ENCODE data around the gene PRRC2C. TPM values are rescaled to one million over a fixed set of nuclear protein-coding genes. Genes with fewer than 3 reads are reported as not detected.

The PRRC2C gene
- total RNA-seq, 2 donors from 2014 or later, result 136 to 142 TPM

DNA sequence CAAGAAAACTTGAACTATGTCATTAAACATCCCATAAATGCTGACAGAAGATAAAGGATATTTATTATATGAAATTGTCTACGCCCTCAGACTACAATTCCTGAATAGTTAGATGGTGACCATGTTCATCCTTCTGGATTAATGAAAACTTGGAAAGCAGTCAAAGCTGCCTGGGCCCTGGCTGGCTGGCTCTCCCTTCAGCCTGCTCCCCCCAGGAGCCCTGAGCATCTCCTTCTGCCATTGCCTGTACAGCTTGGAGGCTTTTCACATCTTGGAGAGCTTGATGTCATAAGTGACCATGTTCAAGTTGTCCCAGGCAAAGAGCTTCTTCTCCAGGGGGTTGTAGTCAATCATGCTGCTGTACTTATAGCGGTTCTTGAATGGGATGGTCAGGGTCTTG, 150.3 kb downstream of the PRRC2C start:
- H3K27me3 ChIP-seq, result no peaks in the 10 kb centered on the region
- no peak overlapping the region for H3K4me3 ChIP-seq
- H3K4me1 ChIP-seq, result no peaks in the 10 kb centered on the region
- TF ChIP-seq, protein P1, sequence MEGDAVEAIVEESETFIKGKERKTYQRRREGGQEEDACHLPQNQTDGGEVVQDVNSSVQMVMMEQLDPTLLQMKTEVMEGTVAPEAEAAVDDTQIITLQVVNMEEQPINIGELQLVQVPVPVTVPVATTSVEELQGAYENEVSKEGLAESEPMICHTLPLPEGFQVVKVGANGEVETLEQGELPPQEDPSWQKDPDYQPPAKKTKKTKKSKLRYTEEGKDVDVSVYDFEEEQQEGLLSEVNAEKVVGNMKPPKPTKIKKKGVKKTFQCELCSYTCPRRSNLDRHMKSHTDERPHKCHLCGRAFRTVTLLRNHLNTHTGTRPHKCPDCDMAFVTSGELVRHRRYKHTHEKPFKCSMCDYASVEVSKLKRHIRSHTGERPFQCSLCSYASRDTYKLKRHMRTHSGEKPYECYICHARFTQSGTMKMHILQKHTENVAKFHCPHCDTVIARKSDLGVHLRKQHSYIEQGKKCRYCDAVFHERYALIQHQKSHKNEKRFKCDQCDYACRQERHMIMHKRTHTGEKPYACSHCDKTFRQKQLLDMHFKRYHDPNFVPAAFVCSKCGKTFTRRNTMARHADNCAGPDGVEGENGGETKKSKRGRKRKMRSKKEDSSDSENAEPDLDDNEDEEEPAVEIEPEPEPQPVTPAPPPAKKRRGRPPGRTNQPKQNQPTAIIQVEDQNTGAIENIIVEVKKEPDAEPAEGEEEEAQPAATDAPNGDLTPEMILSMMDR (IDR thresholded peaks at IDR 0.05), result no peak
- DNase-seq, result no peak
- intact Hi-C loops (cut with DNase I), result no loop called here
- no peak overlapping the region for H3K27ac ChIP-seq
- no peak overlapping the region for H3K9ac ChIP-seq (ENCODE audit: low read depth in 2 of 2, low read length in 2 of 2)
- H3K9me3 ChIP-seq, result no peaks in the 10 kb centered on the region
- H3K36me3 ChIP-seq, result no peaks in the 10 kb centered on the region

DNA sequence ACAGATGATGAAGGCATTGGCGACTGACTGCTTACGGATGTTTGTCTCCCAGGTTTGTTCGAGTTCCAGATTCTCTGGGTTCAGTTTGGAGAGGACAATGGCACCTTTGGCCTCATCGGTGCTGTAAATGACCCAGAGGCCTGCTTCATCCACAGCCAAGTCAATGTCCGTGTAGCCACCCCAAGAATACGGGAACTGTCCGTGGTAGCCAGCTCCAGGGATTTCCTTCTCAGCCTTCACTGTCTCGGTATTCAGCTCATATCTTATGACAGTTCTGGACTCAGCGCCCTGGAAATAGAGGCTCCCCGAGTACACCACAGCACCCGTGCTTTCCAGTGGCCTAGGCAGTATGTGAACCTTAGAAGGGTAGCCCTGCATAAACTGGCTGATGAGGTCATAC, 150.8 kb downstream of the PRRC2C start:
- no peaks in the 10 kb centered on the region for H3K27me3 ChIP-seq
- no peak for DNase-seq
- intact Hi-C loops (cut with DNase I), result no loop called here
- no peaks in the 10 kb centered on the region for H3K36me3 ChIP-seq
- H3K9me3 ChIP-seq, result no peaks in the 10 kb centered on the region
- H3K9ac ChIP-seq (ENCODE audit: low read depth in 2 of 2, low read length in 2 of 2), result no peak overlapping the region
- H3K4me3 ChIP-seq, result no peak overlapping the region
- H3K4me1 ChIP-seq, result no peaks in the 10 kb centered on the region
- TF ChIP-seq, protein P1 (IDR thresholded peaks at IDR 0.05), result no peak
- H3K27ac ChIP-seq, result no peak overlapping the region

DNA sequence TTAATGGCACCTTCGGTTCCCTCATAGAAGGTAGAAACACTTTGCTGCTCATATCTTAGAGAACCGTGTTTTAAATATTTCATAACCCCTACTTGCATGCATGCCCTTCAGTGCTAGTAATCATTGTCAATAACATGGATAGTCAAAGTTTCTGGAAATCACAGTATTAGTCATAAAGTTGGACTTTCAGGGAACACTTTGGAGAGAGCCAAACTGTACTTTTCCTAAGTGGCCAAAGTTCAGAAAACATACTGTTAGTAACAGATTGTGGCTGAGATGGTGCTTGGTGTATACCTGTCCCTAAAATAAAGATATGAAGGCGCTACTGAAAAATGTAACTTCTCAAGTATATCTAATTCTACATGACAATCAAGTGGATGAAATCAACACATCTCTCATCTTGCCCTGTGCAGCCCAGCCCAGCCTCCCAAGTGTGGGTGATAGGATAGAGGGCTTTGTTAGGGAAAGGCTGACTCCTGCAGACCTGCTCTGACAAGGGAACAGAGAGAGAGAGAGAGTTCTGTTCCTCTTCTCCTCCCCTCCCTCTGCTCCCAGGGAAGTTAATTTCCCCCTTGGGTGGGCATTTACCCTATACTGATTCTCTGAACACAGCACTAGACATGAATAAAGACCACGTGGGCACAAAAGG, 152.7 kb downstream of the PRRC2C start:
- DNase-seq, result no peak
- Histone ChIP-seq H3K4me1 (no peaks in the 10 kb centered on the region), H3K9ac (ENCODE audit: low read depth in 2 of 2, low read length in 2 of 2) (no peak overlapping the region), H3K9me3 (no peaks in the 10 kb centered on the region), H3K27ac (no peak overlapping the region), H3K36me3 (no peaks in the 10 kb centered on the region), H3K4me3 (no peak overlapping the region), H3K27me3 (no peaks in the 10 kb centered on the region)
- intact Hi-C loops (cut with DNase I), result no loop called here
- TF ChIP-seq, protein P1 (IDR thresholded peaks at IDR 0.05), result no peak

DNA sequence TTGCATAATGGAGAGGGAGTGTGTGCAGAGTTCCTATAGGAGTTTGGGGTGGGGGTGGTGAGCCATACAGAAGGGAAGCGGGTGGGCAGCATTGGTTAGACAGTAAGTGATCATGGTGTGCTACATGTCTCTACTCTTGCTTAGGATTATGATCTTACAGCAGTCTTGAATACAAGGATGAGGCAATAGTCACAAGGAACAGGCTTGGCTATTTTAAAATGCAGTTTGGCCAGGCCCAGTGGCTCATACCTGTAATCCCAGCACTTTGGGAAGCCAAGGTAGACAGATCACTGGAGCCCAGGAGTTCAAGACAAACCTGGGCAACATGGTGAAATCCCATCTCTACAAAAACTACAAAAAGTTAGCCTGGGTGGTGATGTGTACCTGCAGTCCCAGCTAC, 154.9 kb downstream of the PRRC2C start:
- DNase-seq, result no peak
- Histone ChIP-seq H3K9ac (ENCODE audit: low read depth in 2 of 2, low read length in 2 of 2) (no peak overlapping the region), H3K9me3 (no peaks in the 10 kb centered on the region), H3K27ac (no peak overlapping the region), H3K36me3 (no peaks in the 10 kb centered on the region), H3K4me3 (no peak overlapping the region), H3K4me1 (peaks cover 1% of the 10 kb centered on the region), H3K27me3 (no peaks in the 10 kb centered on the region)
- intact Hi-C loops (cut with DNase I), result loop anchor here (5.0 to 10.0 kb wide), 3 partner anchors 77 to 347 kb away; partner anchors contain the start of gene METTL13
- TF ChIP-seq, protein P1 (IDR thresholded peaks at IDR 0.05), result no peak

DNA sequence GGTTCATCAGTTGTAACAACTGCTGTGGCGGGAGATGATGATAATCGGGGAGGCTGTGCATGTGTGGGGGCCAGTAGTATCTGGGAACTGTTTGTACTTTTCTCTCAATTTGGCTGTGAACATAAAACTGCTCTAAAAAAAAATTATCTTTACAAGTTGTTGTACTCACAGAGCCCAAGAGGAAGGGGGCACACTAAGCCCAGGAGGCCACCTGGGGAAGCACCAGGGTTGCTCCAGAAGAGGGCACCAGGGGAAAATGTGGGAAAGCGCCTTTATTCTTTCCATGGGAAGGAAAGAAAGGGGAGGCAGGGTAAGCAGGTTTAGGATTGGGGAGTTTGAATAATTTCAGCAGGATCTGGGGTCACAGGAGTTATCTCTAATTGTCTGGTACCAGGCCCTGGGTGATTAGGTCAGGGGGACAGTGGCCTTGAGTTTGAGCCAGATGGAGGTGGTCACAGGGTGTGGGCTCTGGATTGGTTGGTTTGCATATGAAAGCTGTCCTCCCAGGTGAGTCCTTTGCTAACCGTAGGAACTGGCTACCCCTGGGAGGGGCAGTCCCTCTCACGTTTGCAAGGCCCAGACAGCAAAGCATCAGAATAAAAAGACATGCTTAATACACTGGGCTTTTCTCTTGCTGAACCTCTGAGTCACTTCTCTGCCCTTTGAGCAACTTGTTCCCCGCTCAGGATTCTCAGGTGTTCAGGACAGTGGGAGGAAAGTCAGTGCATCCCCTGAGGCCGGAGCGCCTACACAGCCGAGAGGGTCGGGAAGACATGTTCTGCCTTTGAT, 155.9 kb downstream of the PRRC2C start:
- Histone ChIP-seq H3K27me3 (no peaks in the 10 kb centered on the region), H3K9ac (ENCODE audit: low read depth in 2 of 2, low read length in 2 of 2) (no peak overlapping the region), H3K9me3 (no peaks in the 10 kb centered on the region), H3K4me1 (peaks cover 6% of the 10 kb centered on the region), H3K4me3 (no peak overlapping the region), H3K36me3 (no peaks in the 10 kb centered on the region), H3K27ac (no peak overlapping the region)
- TF ChIP-seq, protein P1 (IDR thresholded peaks at IDR 0.05), result no peak
- intact Hi-C loops (cut with DNase I), result loop anchor here (5.0 to 10.0 kb wide), 3 partner anchors 76 to 346 kb away; partner anchors contain the start of gene METTL13
- DNase-seq, result no peak

All from colonic mucosa (tissue), 4 donors.